ENCODE results near the gene PEX14.

GRCh38 chr1:10583641-10584040 is 108.9 kb downstream of the PEX14 start:
- TF ChIP-seq ESRRA (IDR thresholded peaks at IDR 0.05; ENCODE audit: borderline replicate concordance, low read depth): 0 out of 2 replicates have a peak, but pooled peaks have one; percentile 24
- TF ChIP-seq ZBTB7A (IDR thresholded peaks at IDR 0.05; ENCODE audit: borderline replicate concordance, control insufficient read depth, low read depth, low read length): no peak
- TF ChIP-seq CHD1 (IDR thresholded peaks at IDR 0.05; ENCODE audit: low read length): no peak
- TF ChIP-seq ARID1B (IDR thresholded peaks at IDR 0.05): no peak
- TF ChIP-seq, protein P1, sequence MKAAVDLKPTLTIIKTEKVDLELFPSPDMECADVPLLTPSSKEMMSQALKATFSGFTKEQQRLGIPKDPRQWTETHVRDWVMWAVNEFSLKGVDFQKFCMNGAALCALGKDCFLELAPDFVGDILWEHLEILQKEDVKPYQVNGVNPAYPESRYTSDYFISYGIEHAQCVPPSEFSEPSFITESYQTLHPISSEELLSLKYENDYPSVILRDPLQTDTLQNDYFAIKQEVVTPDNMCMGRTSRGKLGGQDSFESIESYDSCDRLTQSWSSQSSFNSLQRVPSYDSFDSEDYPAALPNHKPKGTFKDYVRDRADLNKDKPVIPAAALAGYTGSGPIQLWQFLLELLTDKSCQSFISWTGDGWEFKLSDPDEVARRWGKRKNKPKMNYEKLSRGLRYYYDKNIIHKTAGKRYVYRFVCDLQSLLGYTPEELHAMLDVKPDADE (conservative IDR thresholded peaks at IDR 0.05; ENCODE audit: control insufficient read depth, low read depth, low read length): no peak
- no peak for TF ChIP-seq ETS2 (tag; IDR thresholded peaks at IDR 0.05; ENCODE audit: borderline replicate concordance, poor library complexity, severe bottlenecking)
